Neural crest cell (in vitro differentiated cells): Measurements from ENCODE around the gene SRPK2. TPM values are rescaled to one million over a fixed set of nuclear protein-coding genes. Genes with fewer than 3 reads are reported as not detected.

ENCODE experiments used
- DNase-seq: peaks from one replicate; pipeline ENCODE4 v3.0.0; 2021; ENCODE audit warnings: low read depth, mixed read lengths, low spot score
- H3K27ac Mint-ChIP-seq: one replicate; pipeline ENCODE4 v1.8.0; 2021; ENCODE audit warnings: mild to moderate bottlenecking, mixed read lengths; ENCODE audit not compliant: unreplicated experiment
- H3K27me3 Mint-ChIP-seq: 2 replicates; pipeline ENCODE4 v1.8.0; 2021; ENCODE audit warnings: low read depth, mild to moderate bottlenecking, mixed read lengths
- H3K36me3 Mint-ChIP-seq: 2 replicates; pipeline ENCODE4 v1.8.0; 2021; ENCODE audit warnings: low read depth, mild to moderate bottlenecking, mixed read lengths
- H3K4me1 Mint-ChIP-seq: 2 replicates; pipeline ENCODE4 v1.8.0; 2021; ENCODE audit warnings: mixed read lengths
- H3K4me3 Mint-ChIP-seq: one replicate; pipeline ENCODE4 v1.8.0; 2021; ENCODE audit warnings: mild to moderate bottlenecking, mixed read lengths
- H3K9me3 Mint-ChIP-seq: 2 replicates; pipeline ENCODE4 v1.8.0; 2021; ENCODE audit warnings: mixed read lengths
- total RNA-seq: library from RNA; stranded (reverse); gene quantifications from 2 replicates; pipeline ENCODE4 v1.2.1, GENCODE V29; 2021
- TF ChIP-seq, protein P1 (sequence below): fragments of 200-600 bp; sonication (generic); conservative IDR thresholded peaks from 2 replicates; pipeline ENCODE4 v1.5.0; 2021; ENCODE audit warnings: antibody characterized with exemption, mild to moderate bottlenecking

Gene SRPK2
- total RNA-seq, 1 donor from 2014 or later, result 44.6 TPM

DNA sequence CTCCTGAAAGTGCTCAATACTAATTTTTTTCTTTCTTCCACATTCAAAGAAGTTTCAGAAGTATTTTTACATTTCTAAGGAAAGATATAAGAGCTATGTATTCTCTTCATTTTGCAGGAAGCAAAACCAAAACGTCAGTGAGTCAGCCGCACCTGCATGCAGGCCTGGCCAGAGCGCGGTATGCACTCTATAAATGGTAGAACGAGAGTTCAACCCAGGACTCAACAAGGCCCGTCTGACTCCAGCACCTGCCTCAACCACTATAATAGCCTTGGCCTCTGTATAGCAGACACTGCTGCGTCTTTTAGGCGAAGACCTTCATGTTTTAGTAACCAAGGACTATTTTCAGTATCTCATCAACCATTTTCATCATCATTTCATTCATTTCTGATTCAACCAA, 261.5 kb downstream of the SRPK2 start:
- H3K9me3 Mint-ChIP-seq, result no peaks in the 10 kb centered on the region
- peak overlapping the region; percentile 50 for H3K27ac Mint-ChIP-seq
- TF ChIP-seq, protein P1, sequence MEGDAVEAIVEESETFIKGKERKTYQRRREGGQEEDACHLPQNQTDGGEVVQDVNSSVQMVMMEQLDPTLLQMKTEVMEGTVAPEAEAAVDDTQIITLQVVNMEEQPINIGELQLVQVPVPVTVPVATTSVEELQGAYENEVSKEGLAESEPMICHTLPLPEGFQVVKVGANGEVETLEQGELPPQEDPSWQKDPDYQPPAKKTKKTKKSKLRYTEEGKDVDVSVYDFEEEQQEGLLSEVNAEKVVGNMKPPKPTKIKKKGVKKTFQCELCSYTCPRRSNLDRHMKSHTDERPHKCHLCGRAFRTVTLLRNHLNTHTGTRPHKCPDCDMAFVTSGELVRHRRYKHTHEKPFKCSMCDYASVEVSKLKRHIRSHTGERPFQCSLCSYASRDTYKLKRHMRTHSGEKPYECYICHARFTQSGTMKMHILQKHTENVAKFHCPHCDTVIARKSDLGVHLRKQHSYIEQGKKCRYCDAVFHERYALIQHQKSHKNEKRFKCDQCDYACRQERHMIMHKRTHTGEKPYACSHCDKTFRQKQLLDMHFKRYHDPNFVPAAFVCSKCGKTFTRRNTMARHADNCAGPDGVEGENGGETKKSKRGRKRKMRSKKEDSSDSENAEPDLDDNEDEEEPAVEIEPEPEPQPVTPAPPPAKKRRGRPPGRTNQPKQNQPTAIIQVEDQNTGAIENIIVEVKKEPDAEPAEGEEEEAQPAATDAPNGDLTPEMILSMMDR, result no peak

DNA sequence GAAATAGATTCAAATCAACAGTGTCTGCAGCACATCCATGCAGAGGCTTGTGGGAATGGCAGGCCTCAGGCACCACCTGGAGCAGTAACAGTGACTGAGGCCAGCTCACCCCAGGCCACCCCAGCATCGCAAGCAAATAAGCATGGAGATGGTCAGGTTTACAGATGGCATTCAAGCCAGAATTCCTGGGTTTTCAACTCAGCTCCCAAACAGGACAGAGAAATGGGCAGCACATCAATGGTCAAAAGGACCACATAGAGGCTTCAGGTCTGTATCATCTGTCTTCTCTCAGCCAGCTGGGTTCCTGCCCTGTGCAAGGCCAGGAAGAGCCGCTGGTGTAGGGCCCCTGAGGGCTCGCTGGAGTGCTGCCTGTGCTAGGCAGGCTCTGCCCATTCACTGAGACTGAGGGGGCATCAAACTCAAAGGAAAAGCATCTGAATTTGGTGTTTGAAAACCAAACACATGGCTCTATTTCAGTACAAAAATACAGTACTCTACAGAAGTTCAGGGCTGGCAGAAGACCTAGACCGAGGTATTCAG, 262.2 kb downstream of the SRPK2 start:
- Mint-ChIP-seq H3K4me3 (no peak overlapping the region), H3K27ac (no peak overlapping the region), H3K9me3 (no peaks in the 10 kb centered on the region)

More for the DNA sequence above, 261.5 kb downstream of the SRPK2 start:
- no peak for DNase-seq
- H3K4me1 Mint-ChIP-seq, result peaks cover 67% of the 10 kb centered on the region
- no peak overlapping the region for H3K4me3 Mint-ChIP-seq
- peaks cover 10% of the 10 kb centered on the region for H3K36me3 Mint-ChIP-seq
- H3K27me3 Mint-ChIP-seq, result no peaks in the 10 kb centered on the region

DNA sequence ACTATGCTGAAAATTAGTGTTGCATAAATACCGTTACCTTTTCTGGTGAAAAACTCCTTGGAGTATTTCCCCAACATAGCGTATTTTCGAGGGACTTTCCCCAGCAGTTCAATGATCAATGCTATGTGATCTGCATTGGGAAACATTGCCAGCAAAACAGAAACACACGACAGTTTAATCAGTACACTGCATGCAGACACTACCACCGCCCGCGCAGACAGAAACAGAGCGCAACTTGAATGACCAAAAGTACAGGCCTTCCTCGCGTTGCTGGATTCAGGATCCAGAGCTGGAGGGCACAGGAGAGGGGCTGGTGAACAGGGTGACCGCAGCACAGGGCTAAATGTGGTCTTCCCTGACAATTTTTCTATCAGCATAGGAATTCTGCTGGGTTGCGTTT, 263.0 kb downstream of the SRPK2 start:
- TF ChIP-seq, protein P1, result no peak
- no peaks in the 10 kb centered on the region for H3K9me3 Mint-ChIP-seq
- H3K4me1 Mint-ChIP-seq, result peaks cover 67% of the 10 kb centered on the region
- no peak for DNase-seq
- no peaks in the 10 kb centered on the region for H3K27me3 Mint-ChIP-seq
- peaks cover 8% of the 10 kb centered on the region for H3K36me3 Mint-ChIP-seq
- no peak overlapping the region for H3K4me3 Mint-ChIP-seq
- peak overlapping the region; percentile 64 for H3K27ac Mint-ChIP-seq

More for the DNA sequence above, 262.2 kb downstream of the SRPK2 start:
- no peaks in the 10 kb centered on the region for H3K27me3 Mint-ChIP-seq
- TF ChIP-seq, protein P1, result no peak
- no peak for DNase-seq
- H3K4me1 Mint-ChIP-seq, result peaks cover 66% of the 10 kb centered on the region
- H3K36me3 Mint-ChIP-seq, result peaks cover 10% of the 10 kb centered on the region

DNA sequence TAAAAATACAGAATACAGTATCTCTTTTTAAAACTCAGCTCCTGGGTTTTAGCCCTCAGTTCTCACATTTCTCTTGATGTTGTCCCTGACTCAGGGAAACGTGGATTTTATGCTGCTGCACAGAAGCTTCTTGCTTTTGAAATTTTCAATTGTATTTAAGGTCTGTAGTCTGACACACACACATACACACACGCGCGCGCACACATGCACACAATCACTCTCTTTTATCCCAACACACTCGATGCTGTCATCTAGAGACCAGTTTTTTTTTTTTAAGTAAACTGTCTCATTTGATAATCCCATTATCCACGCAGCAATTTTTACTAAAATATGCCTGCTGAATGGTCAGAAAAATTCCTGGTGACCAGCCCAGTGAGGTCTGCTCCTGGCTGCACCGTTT, 266.1 kb downstream of the SRPK2 start:
- no peaks in the 10 kb centered on the region for H3K9me3 Mint-ChIP-seq
- H3K27ac Mint-ChIP-seq, result no peak overlapping the region
- DNase-seq, result no peak
- H3K27me3 Mint-ChIP-seq, result no peaks in the 10 kb centered on the region
- H3K36me3 Mint-ChIP-seq, result peaks cover 5% of the 10 kb centered on the region
- TF ChIP-seq, protein P1, result no peak
- peaks cover 70% of the 10 kb centered on the region for H3K4me1 Mint-ChIP-seq
- H3K4me3 Mint-ChIP-seq, result no peak overlapping the region

DNA sequence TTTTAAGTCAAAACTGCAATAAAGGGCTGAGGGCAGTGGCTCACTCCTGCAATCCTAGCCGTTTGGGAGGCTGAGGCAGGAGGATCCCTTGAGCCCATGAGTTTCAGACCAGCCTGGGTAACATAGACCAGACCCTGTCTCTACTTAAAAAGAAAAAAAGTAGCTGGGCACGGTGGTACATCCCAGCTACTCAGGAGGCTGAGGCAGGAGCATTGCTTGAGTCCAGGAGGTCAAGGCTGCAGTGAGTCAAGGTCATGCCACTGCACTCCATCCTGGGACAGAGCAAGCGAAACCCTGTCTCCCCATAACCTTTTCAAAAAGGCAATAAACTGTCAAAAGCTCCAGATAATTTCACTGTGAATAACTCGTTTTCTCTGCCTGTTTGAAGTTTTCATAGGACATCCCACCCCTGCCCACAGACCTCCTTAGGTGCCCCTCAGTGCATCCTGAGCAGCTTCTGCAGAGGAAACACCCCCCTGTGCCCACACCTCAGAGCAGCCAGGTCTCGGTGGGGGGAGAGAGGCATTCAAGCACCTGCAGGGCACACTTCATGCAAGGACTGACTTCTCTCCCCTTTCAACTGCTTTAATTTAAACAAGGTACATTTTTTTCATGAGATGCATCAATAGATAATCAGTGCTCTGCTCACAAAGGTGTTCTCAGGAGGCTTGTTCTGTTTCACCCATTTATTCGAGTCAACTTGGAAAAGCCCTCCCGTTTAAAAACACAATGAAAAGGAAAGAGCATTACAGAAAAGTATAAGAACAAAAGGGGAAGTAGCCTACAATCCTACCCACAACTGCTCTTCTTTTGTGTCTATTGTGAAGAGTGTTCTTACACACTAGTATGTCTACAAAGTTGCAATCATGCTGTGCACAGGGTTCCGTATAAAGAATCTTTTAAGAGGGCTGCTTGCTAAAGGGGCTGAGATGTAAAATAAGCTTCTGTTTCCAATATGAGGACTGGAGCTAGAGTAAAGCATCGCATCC, 269.8 kb downstream of the SRPK2 start:
- TF ChIP-seq, protein P1, result no peak
- Mint-ChIP-seq H3K27ac (no peak overlapping the region), H3K36me3 (peaks cover 5% of the 10 kb centered on the region), H3K4me3 (no peak overlapping the region), H3K9me3 (no peaks in the 10 kb centered on the region), H3K4me1 (peaks cover 56% of the 10 kb centered on the region), H3K27me3 (no peaks in the 10 kb centered on the region)
- DNase-seq, result no peak
